Measurements from ENCODE around the gene ORMDL2. TPM values are rescaled to one million over a fixed set of nuclear protein-coding genes. Genes with fewer than 3 reads are reported as not detected.

ORMDL2 gene
- total and polyA plus RNA-seq, 11 donors, result 9.6 to 61.9 (median 23.7) TPM

GRCh38 chr12:55812088-55812487 lies 5.8 kb upstream of the ORMDL2 start:
- H3K36me3 ChIP-seq, result peaks cover 0 to 78% (median 45%) of the 10 kb centered on the region in 9 donors
- H3K4me1 ChIP-seq, result peaks cover 0 to 44% (median 35%) of the 10 kb centered on the region in 12 donors
- ATAC-seq (no peak), DNase-seq (no peak)
- TF ChIP-seq CTCF (IDR thresholded peaks at IDR 0.05) (no peak), POLR2A (IDR thresholded peaks at IDR 0.05) (no peak)
- intact Hi-C loops (cut with DNase I), result loop anchor here in 1 of 10 donors (5.0 to 10.0 kb wide), 2 partner anchors 70 to 223 kb away; partner anchors contain the start of gene GDF11
- no peak overlapping the region for H3K27ac ChIP-seq
- no peaks in the 10 kb centered on the region for H3K27me3 ChIP-seq
- no peak overlapping the region for H3K4me3 ChIP-seq
- WGBS, 4 donors, result 11 to 38% (median 31%) methylated on average over 1 of the region's 1 CpG
- no peaks in the 10 kb centered on the region for H3K9me3 ChIP-seq

DNA sequence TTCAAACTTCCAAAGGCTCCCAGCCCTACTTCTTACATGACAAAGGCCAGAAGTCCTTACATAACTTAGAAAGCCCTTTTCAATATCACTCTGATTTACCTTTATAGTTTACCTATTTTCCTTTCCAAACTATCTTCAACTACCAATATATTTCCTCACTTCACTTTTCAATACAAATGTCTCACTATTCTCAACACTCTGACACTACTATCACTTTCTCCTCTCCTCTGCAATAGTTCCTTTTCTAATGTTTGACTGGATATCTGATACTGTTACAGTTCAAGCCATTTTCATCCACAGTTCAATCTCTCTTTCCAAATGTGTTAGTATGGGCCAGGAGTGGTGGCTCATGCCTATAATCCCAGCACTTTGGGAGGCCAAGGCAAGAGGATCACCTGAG lies 3.6 kb upstream of the ORMDL2 start:
- H3K4me3 ChIP-seq, result no peak overlapping the region
- H3K27me3 ChIP-seq, result no peaks in the 10 kb centered on the region
- H3K36me3 ChIP-seq, result peaks cover 0 to 62% (median 29%) of the 10 kb centered on the region in 9 donors
- H3K27ac ChIP-seq, result no peak overlapping the region
- H3K4me1 ChIP-seq, result peaks cover 4 to 52% (median 39%) of the 10 kb centered on the region in 12 donors
- H3K9me3 ChIP-seq, result no peaks in the 10 kb centered on the region
- no peak for TF ChIP-seq POLR2A (IDR thresholded peaks at IDR 0.05)
- no peak for TF ChIP-seq CTCF (IDR thresholded peaks at IDR 0.05)
- intact Hi-C loops (cut with DNase I), result loop anchor here in 1 of 10 donors (5.0 to 10.0 kb wide), 2 partner anchors 72 to 221 kb away; partner anchors contain the start of gene GDF11
- ATAC-seq, result no peak
- no peak for DNase-seq

GRCh38 chr12:55815473-55815872 lies 2.4 kb upstream of the ORMDL2 start:
- no peaks in the 10 kb centered on the region for H3K9me3 ChIP-seq
- H3K4me3 ChIP-seq, result peak overlapping the region in 4 of 12 donors; percentile 3 to 87 (median 70)
- intact Hi-C loops (cut with DNase I), result loop anchor here in 6 of 10 donors (5.0 to 10.0 kb wide), 7 partner anchors 73 to 227 kb away; partner anchors contain the start of genes PYM1 (in 2 of the 6), GDF11 (in 1 of the 6), RAB5B (in 1 of the 6) and RPS26 (in 1 of the 6)
- H3K4me1 ChIP-seq, result peaks cover 4 to 52% (median 39%) of the 10 kb centered on the region in 12 donors
- ATAC-seq (no peak), DNase-seq (no peak)
- H3K36me3 ChIP-seq, result peaks cover 0 to 64% (median 37%) of the 10 kb centered on the region in 9 donors
- no peak for TF ChIP-seq POLR2A (IDR thresholded peaks at IDR 0.05)
- no peak for TF ChIP-seq CTCF (IDR thresholded peaks at IDR 0.05)
- H3K27ac ChIP-seq, result no peak overlapping the region
- no peaks in the 10 kb centered on the region for H3K27me3 ChIP-seq
- 80 to 84% (median 83%) methylated on average over 12 of the region's 12 CpGs for WGBS, 4 donors

- intact Hi-C loops (cut with DNase I), result loop anchor here in 7 of 10 donors (1.0 to 10.0 kb wide), 8 partner anchors 12 to 225 kb away; partner anchors contain the start of genes PYM1 (in 2 of the 7), DNAJC14 (in 1 of the 7), GDF11 (in 1 of the 7) and RAB5B (in 1 of the 7)
- H3K4me3 ChIP-seq, result peak overlapping the region; percentile 50 to 95 (median 74)
- H3K36me3 ChIP-seq, result peaks cover 0 to 67% (median 48%) of the 10 kb centered on the region in 9 donors
- no peak for DNase-seq
- no peaks in the 10 kb centered on the region for H3K27me3 ChIP-seq
- WGBS, 4 donors, result 0 to 1% (median 1%) methylated on average over 14 of the region's 14 CpGs
- H3K4me1 ChIP-seq, result peaks cover 4 to 50% (median 34%) of the 10 kb centered on the region in 12 donors
- peak overlapping the region; percentile 51 to 92 (median 84) for H3K27ac ChIP-seq
- no peaks in the 10 kb centered on the region for H3K9me3 ChIP-seq
- ATAC-seq, result no peak
- no peak for TF ChIP-seq POLR2A (IDR thresholded peaks at IDR 0.05)
- TF ChIP-seq CTCF (IDR thresholded peaks at IDR 0.05), result no peak
Observed at GRCh38 chr12:55816881-55817344, 928 bp upstream of the ORMDL2 start.

Data from heart left ventricle (tissue), 16 donors.